Retinal pigment epithelial cell (primary cell): ENCODE results near the gene TTC17.

Source experiments
- DNase-seq: peaks from one replicate; pipeline ENCODE4 v3.0.0-alpha.2; 2010; ENCODE audit warnings: low read depth
- H3K4me3 ChIP-seq: 2 replicates; pipeline ENCODE4 v1.5.1; 2011; ENCODE audit warnings: mild to moderate bottlenecking, low read length, control low read depth, moderate library complexity
- TF ChIP-seq, protein P1 (sequence below): conservative IDR thresholded peaks from 2 replicates; pipeline ENCODE4 v1.5.1; 2011; ENCODE audit warnings: low read depth, low read length, control low read depth, inconsistent platforms

TTC17 gene, protein sequence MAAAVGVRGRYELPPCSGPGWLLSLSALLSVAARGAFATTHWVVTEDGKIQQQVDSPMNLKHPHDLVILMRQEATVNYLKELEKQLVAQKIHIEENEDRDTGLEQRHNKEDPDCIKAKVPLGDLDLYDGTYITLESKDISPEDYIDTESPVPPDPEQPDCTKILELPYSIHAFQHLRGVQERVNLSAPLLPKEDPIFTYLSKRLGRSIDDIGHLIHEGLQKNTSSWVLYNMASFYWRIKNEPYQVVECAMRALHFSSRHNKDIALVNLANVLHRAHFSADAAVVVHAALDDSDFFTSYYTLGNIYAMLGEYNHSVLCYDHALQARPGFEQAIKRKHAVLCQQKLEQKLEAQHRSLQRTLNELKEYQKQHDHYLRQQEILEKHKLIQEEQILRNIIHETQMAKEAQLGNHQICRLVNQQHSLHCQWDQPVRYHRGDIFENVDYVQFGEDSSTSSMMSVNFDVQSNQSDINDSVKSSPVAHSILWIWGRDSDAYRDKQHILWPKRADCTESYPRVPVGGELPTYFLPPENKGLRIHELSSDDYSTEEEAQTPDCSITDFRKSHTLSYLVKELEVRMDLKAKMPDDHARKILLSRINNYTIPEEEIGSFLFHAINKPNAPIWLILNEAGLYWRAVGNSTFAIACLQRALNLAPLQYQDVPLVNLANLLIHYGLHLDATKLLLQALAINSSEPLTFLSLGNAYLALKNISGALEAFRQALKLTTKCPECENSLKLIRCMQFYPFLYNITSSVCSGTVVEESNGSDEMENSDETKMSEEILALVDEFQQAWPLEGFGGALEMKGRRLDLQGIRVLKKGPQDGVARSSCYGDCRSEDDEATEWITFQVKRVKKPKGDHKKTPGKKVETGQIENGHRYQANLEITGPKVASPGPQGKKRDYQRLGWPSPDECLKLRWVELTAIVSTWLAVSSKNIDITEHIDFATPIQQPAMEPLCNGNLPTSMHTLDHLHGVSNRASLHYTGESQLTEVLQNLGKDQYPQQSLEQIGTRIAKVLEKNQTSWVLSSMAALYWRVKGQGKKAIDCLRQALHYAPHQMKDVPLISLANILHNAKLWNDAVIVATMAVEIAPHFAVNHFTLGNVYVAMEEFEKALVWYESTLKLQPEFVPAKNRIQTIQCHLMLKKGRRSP

GRCh38 chr11:43358801-43359421, at the start of gene TTC17:
TTC17 (plus strand) TSS chr11:43358920; CDS start chr11:43358955, 35 bp downstream.
- peak; percentile 67 for DNase-seq
- peak within 1 kb of the TSS; percentile 93 for H3K4me3 ChIP-seq
- TF ChIP-seq, protein P1, sequence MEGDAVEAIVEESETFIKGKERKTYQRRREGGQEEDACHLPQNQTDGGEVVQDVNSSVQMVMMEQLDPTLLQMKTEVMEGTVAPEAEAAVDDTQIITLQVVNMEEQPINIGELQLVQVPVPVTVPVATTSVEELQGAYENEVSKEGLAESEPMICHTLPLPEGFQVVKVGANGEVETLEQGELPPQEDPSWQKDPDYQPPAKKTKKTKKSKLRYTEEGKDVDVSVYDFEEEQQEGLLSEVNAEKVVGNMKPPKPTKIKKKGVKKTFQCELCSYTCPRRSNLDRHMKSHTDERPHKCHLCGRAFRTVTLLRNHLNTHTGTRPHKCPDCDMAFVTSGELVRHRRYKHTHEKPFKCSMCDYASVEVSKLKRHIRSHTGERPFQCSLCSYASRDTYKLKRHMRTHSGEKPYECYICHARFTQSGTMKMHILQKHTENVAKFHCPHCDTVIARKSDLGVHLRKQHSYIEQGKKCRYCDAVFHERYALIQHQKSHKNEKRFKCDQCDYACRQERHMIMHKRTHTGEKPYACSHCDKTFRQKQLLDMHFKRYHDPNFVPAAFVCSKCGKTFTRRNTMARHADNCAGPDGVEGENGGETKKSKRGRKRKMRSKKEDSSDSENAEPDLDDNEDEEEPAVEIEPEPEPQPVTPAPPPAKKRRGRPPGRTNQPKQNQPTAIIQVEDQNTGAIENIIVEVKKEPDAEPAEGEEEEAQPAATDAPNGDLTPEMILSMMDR: no peak

- TF ChIP-seq, protein P1: peak; percentile 83
These were observed 46.7 kb upstream of the TTC17 start, which contains the start of gene API5 for GRCh38 chr11:43311791-43312607. API5 (plus strand) TSS chr11:43311996; CDS start chr11:43312128, 132 bp downstream.

GRCh38 chr11:43315966-43316365, 42.8 kb upstream of the TTC17 start:
- no peak for DNase-seq
- H3K4me3 ChIP-seq: no peak overlapping the region
- TF ChIP-seq, protein P1: no peak

More at GRCh38 chr11:43311791-43312607, 46.7 kb upstream of the TTC17 start, which contains the start of gene API5:
- H3K4me3 ChIP-seq: peak within 1 kb of the TSS; percentile 87
- peak; percentile 83 for DNase-seq

- DNase-seq: peak; percentile 9
- TF ChIP-seq, protein P1: no peak
- H3K4me3 ChIP-seq: no peak overlapping the region
These were observed 42.3 kb upstream of the TTC17 start for GRCh38 chr11:43316451-43316850.

DNA sequence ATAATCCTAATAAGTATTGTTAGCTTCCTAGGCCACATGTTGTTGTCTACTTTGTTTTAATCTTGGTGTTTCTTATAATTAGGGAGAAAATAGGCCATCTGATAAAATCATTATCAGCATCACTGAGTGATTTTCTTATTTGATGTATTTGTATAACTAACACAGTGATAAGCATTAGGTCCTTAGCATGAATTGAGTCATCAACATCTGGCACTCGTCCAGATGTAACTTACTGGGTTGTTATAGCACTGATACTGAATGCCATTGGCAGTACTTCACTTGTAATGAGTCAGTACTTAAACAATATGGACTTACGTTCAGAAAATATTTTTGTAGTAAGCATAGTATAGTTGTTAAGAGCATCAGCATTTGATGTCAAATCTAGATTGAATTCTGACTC, 30.7 kb upstream of the TTC17 start:
- peak; percentile 89 for DNase-seq
- no peak overlapping the region for H3K4me3 ChIP-seq
- TF ChIP-seq, protein P1: no peak

- H3K4me3 ChIP-seq: no peak overlapping the region
- TF ChIP-seq, protein P1: no peak
- no peak for DNase-seq
These were observed 30.2 kb upstream of the TTC17 start for GRCh38 chr11:43328482-43328881.
